ENCODE measurements around the gene HNRNPD. TPM values are rescaled to one million over a fixed set of nuclear protein-coding genes. Genes with fewer than 3 reads are reported as not detected.
A peak's percentile ranks its signal among the peaks of the same experiment; 100 is the strongest.
"Not testable (repeated sequence)": the region's sequence is repeated elsewhere in the genome, so short reads cannot be mapped to it uniquely, and the experiment has no call there.

The HNRNPD gene
- total RNA-seq, 6 experiments from 2014 or later: 149 to 284 (median 243) TPM

GRCh38 chr4:82352825-82353366 lies 20.9 kb downstream of the HNRNPD start:
- peaks cover 58% of the 10 kb centered on the region for H3K36me3 Mint-ChIP-seq (ENCODE audit: low read depth)
- H3K4me3 Mint-ChIP-seq: 0 out of 2 replicates have a peak overlapping the region, but pooled peaks have one; percentile 20
- no peaks in the 10 kb centered on the region for H3K9me3 Mint-ChIP-seq
- H3K27me3 Mint-ChIP-seq (ENCODE audit: insufficient read depth): no peaks in the 10 kb centered on the region
- TF ChIP-seq CTCF (IDR thresholded peaks at IDR 0.05): no peak
- DNase-seq: no peak
- peaks cover 18% of the 10 kb centered on the region for H3K4me1 Mint-ChIP-seq (ENCODE audit: low read depth)
- H3K27ac Mint-ChIP-seq: peak overlapping the region; percentile 68

DNA sequence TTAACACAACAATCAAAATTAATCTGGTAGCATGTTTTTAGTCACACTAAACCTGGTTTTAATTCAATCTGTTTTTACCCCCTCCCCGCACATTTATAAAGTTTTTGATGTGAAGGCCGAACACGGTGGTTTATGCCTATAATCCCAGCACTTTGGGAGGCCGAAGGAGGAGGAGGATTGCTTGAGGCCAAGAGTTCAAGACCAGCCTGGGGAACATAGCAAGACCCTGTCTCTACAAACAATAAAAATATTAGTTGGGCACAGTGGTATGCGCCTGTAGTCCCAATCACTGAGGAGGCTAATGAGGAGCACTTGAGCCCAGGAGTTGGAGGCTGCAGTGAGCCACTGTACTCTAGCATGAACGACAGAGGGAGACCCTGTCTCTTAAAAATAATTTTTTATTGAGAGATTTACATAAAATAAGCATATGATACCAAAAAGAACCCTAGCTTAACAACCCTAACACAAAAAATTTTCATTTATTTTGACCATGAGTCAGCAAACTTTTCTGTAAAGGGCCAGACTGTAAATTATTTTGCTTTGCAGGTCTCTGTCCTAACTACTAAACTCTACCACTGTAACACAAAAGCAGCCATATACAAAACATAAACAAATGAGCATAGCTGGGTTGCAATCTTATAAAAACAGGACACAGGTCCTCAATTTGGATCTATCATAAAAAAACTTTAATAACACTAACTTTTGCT lies 21.5 kb downstream of the HNRNPD start:
- no peak for DNase-seq
- Mint-ChIP-seq H3K4me1 (ENCODE audit: low read depth) (peaks cover 18% of the 10 kb centered on the region), H3K27ac (peak overlapping the region; percentile 68), H3K4me3 (no peak overlapping the region), H3K36me3 (ENCODE audit: low read depth) (peaks cover 53% of the 10 kb centered on the region), H3K9me3 (no peaks in the 10 kb centered on the region), H3K27me3 (ENCODE audit: insufficient read depth) (no peaks in the 10 kb centered on the region)
- no peak for TF ChIP-seq CTCF (IDR thresholded peaks at IDR 0.05)

DNA sequence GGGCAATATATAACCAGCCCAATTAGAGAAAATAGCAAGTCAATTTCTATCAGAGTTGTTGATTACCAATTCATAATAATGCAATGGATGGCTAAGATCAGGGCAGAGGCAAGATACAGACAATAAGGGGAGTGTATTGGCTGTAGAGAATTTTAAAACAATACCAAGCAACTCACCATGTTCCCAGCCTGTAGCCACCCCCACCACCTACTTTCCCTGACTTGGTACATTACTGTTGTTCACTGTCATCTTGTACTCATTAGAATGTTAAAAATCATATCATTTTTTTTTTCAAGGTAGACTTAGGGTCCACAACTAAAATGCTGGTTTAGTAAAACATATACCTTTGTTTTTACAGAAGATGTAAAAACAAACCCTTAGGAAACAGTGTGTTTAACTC lies 27.7 kb downstream of the HNRNPD start:
- Mint-ChIP-seq H3K27me3 (ENCODE audit: insufficient read depth) (no peaks in the 10 kb centered on the region), H3K27ac (no peak overlapping the region), H3K9me3 (no peaks in the 10 kb centered on the region), H3K36me3 (ENCODE audit: low read depth) (peaks cover 19% of the 10 kb centered on the region), H3K4me1 (ENCODE audit: low read depth) (no peaks in the 10 kb centered on the region), H3K4me3 (no peak overlapping the region)
- DNase-seq: no peak
- TF ChIP-seq CTCF (IDR thresholded peaks at IDR 0.05): no peak

- H3K27ac Mint-ChIP-seq: no peak overlapping the region
These were observed 38.7 kb downstream of the HNRNPD start for GRCh38 chr4:82335043-82335442.

DNA sequence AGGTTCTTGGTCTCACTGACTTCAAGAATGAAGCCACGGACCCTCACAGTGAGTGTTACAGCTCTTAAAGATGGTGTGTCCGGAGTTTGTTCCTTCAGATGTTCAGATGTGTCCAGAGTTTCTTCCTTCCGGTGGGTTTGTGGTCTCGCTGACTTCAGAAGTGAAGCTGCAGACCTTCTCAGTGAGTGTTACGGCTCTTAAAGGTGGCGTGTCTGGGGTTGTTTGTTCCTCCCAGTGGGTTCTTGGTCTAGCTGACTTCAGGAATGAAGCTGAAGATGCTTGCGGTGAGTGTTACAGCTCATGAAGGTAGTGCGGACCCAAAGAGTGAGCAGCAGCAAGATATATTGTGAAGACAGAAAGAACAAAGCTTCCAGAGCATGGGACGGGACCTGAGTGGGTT lies 40.1 kb downstream of the HNRNPD start:
- not testable (repeated sequence) for H3K4me3 Mint-ChIP-seq; H3K27ac Mint-ChIP-seq; H3K36me3 Mint-ChIP-seq (ENCODE audit: low read depth); H3K4me1 Mint-ChIP-seq (ENCODE audit: low read depth); H3K9me3 Mint-ChIP-seq; DNase-seq; H3K27me3 Mint-ChIP-seq (ENCODE audit: insufficient read depth)

More at GRCh38 chr4:82335043-82335442, 38.7 kb downstream of the HNRNPD start:
- DNase-seq: no peak
- H3K9me3 Mint-ChIP-seq: peaks cover 5% of the 10 kb centered on the region; the same call in 1 of the 2 replicates
- peaks cover 4% of the 10 kb centered on the region for H3K27me3 Mint-ChIP-seq (ENCODE audit: insufficient read depth)
- no peaks in the 10 kb centered on the region for H3K4me1 Mint-ChIP-seq (ENCODE audit: low read depth)
- no peak for TF ChIP-seq CTCF (IDR thresholded peaks at IDR 0.05)
- H3K36me3 Mint-ChIP-seq (ENCODE audit: low read depth): no peaks in the 10 kb centered on the region
- H3K4me3 Mint-ChIP-seq: no peak overlapping the region

DNA sequence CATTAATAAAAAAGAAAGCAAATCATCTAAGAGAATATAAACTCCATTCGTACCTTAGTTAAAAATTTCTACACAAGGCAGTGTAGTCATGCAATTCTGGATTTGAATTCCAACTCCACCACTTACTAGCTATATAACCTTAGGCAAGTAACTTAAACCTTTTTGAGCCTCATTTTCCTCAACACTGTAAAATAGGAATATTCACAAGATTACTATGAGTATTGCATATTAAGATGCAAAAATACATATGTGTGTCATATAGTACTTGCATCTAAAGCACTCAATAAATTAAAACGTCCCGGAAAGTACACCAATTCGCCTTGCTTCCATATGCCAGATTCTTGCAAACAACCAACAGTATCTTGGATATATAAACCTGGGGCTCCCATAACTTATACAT lies 42.0 kb downstream of the HNRNPD start:
- TF ChIP-seq CTCF (IDR thresholded peaks at IDR 0.05): no peak
- peaks cover 4% of the 10 kb centered on the region; the same call in 1 of the 2 replicates for H3K36me3 Mint-ChIP-seq (ENCODE audit: low read depth)
- H3K4me1 Mint-ChIP-seq (ENCODE audit: low read depth): no peaks in the 10 kb centered on the region
- no peak overlapping the region for H3K4me3 Mint-ChIP-seq
- no peak for DNase-seq
- no peak overlapping the region for H3K27ac Mint-ChIP-seq
- peaks cover 9% of the 10 kb centered on the region; the same call in 1 of the 2 replicates for H3K9me3 Mint-ChIP-seq
- H3K27me3 Mint-ChIP-seq (ENCODE audit: insufficient read depth): peaks cover 4% of the 10 kb centered on the region
